DOHH2 (cell line): Measurements from ENCODE around the gene MAFG.
A peak's percentile ranks its signal among the peaks of the same experiment; 100 is the strongest.

ENCODE experiments used
- H3F3A ChIP-seq: fragments of 200-600 bp; sonication (generic), shearing (Covaris generic); 2 replicates; pipeline ENCODE4 v1.6.0; 2016; ENCODE audit warnings: antibody characterized with exemption, mild to moderate bottlenecking; ENCODE audit not compliant: control insufficient read depth, insufficient read depth
- H3K27ac ChIP-seq: fragments of 200-600 bp; sonication (generic); 2 replicates; pipeline ENCODE4 v1.5.1; 2014; ENCODE audit warnings: low read depth, mild to moderate bottlenecking, low read length, moderate library complexity
- H3K27me3 ChIP-seq: fragments of 200-600 bp; sonication (generic); 2 replicates; pipeline ENCODE4 v1.6.1; 2014; ENCODE audit warnings: mild to moderate bottlenecking, low read length, mixed read lengths; ENCODE audit not compliant: control insufficient read depth
- H3K36me3 ChIP-seq: fragments of 200-600 bp; sonication (generic); 2 replicates; pipeline ENCODE4 v1.6.1; 2014; ENCODE audit warnings: mild to moderate bottlenecking, low read length, moderate library complexity, mixed read lengths; ENCODE audit not compliant: control insufficient read depth
- H3K4me1 ChIP-seq: fragments of 200-600 bp; sonication (generic); 2 replicates; pipeline ENCODE4 v1.6.1; 2014; ENCODE audit warnings: mild to moderate bottlenecking, low read length, mixed read lengths; ENCODE audit not compliant: control insufficient read depth
- H3K4me2 ChIP-seq: fragments of 200-600 bp; sonication (generic); 2 replicates; pipeline ENCODE4 v1.6.0; 2014; ENCODE audit warnings: mild to moderate bottlenecking, low read length, moderate library complexity
- H3K4me3 ChIP-seq: fragments of 200-600 bp; sonication (generic); 2 replicates; pipeline ENCODE4 v1.5.1; 2014; ENCODE audit warnings: mild to moderate bottlenecking, low read length, mixed read lengths
- H3K79me2 ChIP-seq: fragments of 200-600 bp; sonication (generic); 2 replicates; pipeline ENCODE4 v1.6.1; 2014; ENCODE audit warnings: mild to moderate bottlenecking, low read length, mixed read lengths; ENCODE audit not compliant: control insufficient read depth
- H3K9me2 ChIP-seq: fragments of 200-600 bp; sonication (generic); replicated peaks from 2 replicates; pipeline ENCODE4 v1.6.1; 2014; ENCODE audit warnings: mild to moderate bottlenecking, low read length, mixed read lengths; ENCODE audit not compliant: control insufficient read depth
- H3K9me3 ChIP-seq: fragments of 200-600 bp; sonication (generic); 2 replicates; pipeline ENCODE4 v1.6.1; 2014; ENCODE audit warnings: antibody characterized with exemption, low read length, mixed read lengths; ENCODE audit not compliant: control insufficient read depth, insufficient read depth
- H4K20me1 ChIP-seq: fragments of 200-600 bp; sonication (generic); 2 replicates; pipeline ENCODE4 v1.6.0; 2014; ENCODE audit warnings: low read depth, mild to moderate bottlenecking, antibody characterized with exemption, low read length, moderate library complexity; ENCODE audit not compliant: control insufficient read depth, insufficient read depth
- EZH2phosphoT487 ChIP-seq: fragments of 200-600 bp; sonication (generic); IDR thresholded peaks from 2 replicates; pipeline ENCODE4 v1.6.1; 2017; ENCODE audit warnings: borderline replicate concordance, mild to moderate bottlenecking, antibody characterized with exemption, low read length, moderate library complexity, mixed read lengths
- TF ChIP-seq, protein P1 (sequence below): fragments of 200-600 bp; sonication (generic); IDR thresholded peaks from one replicate; pipeline ENCODE4 v1.5.1; 2014; ENCODE audit warnings: antibody characterized with exemption, mild to moderate bottlenecking, low read depth, low read length; ENCODE audit not compliant: poor library complexity, severe bottlenecking

MAFG gene

DNA sequence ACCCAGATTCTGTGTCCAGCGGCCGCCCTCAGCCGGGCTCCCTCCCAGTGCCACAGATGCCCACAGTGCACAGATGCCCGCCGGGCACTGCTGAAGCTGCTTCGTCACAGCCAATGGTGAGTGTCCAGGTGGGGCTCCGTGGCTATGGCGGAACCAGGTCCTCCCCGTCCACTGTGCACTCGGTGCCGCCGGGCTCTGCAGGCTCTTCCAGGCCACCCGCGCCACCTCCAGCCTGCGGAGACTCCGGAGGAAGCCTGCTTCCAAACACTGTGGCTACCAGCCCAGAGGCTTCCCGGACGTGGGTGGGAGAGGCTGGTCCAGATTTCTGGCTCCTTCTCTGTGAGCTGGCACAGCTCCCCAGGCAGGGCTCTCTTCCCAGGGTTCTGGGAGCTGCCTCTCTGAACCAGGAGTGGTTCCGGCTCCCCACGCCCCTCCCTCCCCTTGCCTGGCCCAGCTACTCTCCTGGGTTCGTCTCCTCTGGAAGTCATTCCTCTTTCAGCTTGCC, 12.4 kb upstream of the MAFG start:
- H3K9me3 ChIP-seq = no peaks in the 10 kb centered on the region
- no peaks in the 10 kb centered on the region for H3K27me3 ChIP-seq
- TF ChIP-seq, protein P1, sequence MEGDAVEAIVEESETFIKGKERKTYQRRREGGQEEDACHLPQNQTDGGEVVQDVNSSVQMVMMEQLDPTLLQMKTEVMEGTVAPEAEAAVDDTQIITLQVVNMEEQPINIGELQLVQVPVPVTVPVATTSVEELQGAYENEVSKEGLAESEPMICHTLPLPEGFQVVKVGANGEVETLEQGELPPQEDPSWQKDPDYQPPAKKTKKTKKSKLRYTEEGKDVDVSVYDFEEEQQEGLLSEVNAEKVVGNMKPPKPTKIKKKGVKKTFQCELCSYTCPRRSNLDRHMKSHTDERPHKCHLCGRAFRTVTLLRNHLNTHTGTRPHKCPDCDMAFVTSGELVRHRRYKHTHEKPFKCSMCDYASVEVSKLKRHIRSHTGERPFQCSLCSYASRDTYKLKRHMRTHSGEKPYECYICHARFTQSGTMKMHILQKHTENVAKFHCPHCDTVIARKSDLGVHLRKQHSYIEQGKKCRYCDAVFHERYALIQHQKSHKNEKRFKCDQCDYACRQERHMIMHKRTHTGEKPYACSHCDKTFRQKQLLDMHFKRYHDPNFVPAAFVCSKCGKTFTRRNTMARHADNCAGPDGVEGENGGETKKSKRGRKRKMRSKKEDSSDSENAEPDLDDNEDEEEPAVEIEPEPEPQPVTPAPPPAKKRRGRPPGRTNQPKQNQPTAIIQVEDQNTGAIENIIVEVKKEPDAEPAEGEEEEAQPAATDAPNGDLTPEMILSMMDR = no peak
- no peak for TF ChIP-seq EZH2phosphoT487
- no peak overlapping the region for H3K27ac ChIP-seq
- H4K20me1 ChIP-seq = no peaks in the 10 kb centered on the region
- no peaks in the 10 kb centered on the region for H3K9me2 ChIP-seq
- peaks cover 9% of the 10 kb centered on the region for H3K36me3 ChIP-seq
- peaks cover 38% of the 10 kb centered on the region for H3K4me1 ChIP-seq
- H3K79me2 ChIP-seq = peaks cover 15% of the 10 kb centered on the region
- H3K4me2 ChIP-seq = no peak overlapping the region
- H3K4me3 ChIP-seq = no peak overlapping the region
- H3F3A ChIP-seq = peaks cover 6% of the 10 kb centered on the region; the same call in 1 of the 2 replicates

DNA sequence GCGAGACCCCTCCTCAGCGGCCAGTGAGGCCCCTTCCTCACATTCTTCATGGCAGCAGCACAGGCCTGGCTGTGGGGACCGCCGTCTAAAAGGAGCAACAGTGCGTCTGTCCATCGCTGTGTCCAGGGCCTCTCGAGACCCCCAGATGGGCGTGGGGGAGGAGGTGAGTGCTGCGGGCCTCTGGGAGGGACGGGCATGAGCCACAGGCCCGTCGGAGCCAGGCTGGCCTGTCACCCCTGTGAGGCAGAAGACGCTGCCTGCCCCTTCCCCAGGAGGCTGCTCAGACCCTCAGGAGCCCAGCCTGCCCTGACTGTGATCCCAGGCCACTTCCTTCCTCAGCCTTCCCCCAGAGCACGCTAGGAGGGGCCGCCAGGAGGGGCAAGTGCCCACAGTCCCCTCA, 11.7 kb upstream of the MAFG start:
- H3K4me2 ChIP-seq = no peak overlapping the region
- no peak for TF ChIP-seq EZH2phosphoT487
- TF ChIP-seq, protein P1 = no peak

GRCh38 chr17:81935709-81936084, 8.2 kb upstream of the MAFG start:
- Histone ChIP-seq H3K4me3 (peak overlapping the region; percentile 100), H3K79me2 (peaks cover 15% of the 10 kb centered on the region), H3K4me1 (peaks cover 20% of the 10 kb centered on the region), H3K36me3 (peaks cover 27% of the 10 kb centered on the region), H3K27me3 (no peaks in the 10 kb centered on the region), H3F3A (peaks cover 7% of the 10 kb centered on the region; the same call in 1 of the 2 replicates), H4K20me1 (no peaks in the 10 kb centered on the region), H3K27ac (no peak overlapping the region), H3K9me2 (no peaks in the 10 kb centered on the region), H3K9me3 (no peaks in the 10 kb centered on the region), H3K4me2 (peak overlapping the region; percentile 99)
- TF ChIP-seq, protein P1 = no peak

More for the DNA sequence above, 11.7 kb upstream of the MAFG start:
- Histone ChIP-seq H3K9me3 (no peaks in the 10 kb centered on the region), H3K27ac (no peak overlapping the region), H3F3A (peaks cover 6% of the 10 kb centered on the region; the same call in 1 of the 2 replicates), H3K4me3 (no peak overlapping the region), H3K4me1 (peaks cover 38% of the 10 kb centered on the region), H3K9me2 (no peaks in the 10 kb centered on the region), H3K79me2 (peaks cover 15% of the 10 kb centered on the region), H3K27me3 (no peaks in the 10 kb centered on the region), H4K20me1 (no peaks in the 10 kb centered on the region), H3K36me3 (peaks cover 14% of the 10 kb centered on the region)
